H1 (cell line): ENCODE measurements around the gene IL31. TPM values are rescaled to one million over a fixed set of nuclear protein-coding genes. Genes with fewer than 3 reads are reported as not detected.

ENCODE experiments used
- ASH2L ChIP-seq: fragments of 200-600, 300-600 bp; sonication (generic); IDR thresholded peaks from one replicate; pipeline ENCODE4 v1.7.1; 2017; ENCODE audit warnings: low read length
- EZH2 ChIP-seq: fragments of 200-600 bp; sonication (generic); IDR thresholded peaks from 2 replicates; pipeline ENCODE4 v1.7.1; 2012; ENCODE audit warnings: low read depth, mild to moderate bottlenecking, moderate library complexity, low read length, inconsistent platforms; ENCODE audit not compliant: severe bottlenecking
- GABPA ChIP-seq: IDR thresholded peaks from 2 replicates; pipeline ENCODE4 v1.6.1; 2011; ENCODE audit warnings: mild to moderate bottlenecking, low read length, moderate library complexity, borderline replicate concordance; ENCODE audit not compliant: insufficient read depth
- KDM1A ChIP-seq: fragments of 200-600, 300-600 bp; sonication (generic); IDR thresholded peaks from 2 replicates; pipeline ENCODE4 v1.7.1; 2016; ENCODE audit warnings: mild to moderate bottlenecking, low read length, borderline replicate concordance
- POLR2A ChIP-seq, 2 experiments: IDR thresholded peaks; 1 replicate in 1 of 2; 2 replicates in 1 of 2; pipeline ENCODE4 v1.6.1; 2011; ENCODE audit warnings: low read depth in 2 of 2, low read length in 2 of 2, mild to moderate bottlenecking in 2 of 2; ENCODE audit errors: control extremely low read depth in 1 of 2
- SP2 ChIP-seq: IDR thresholded peaks from 2 replicates; pipeline ENCODE4 v1.6.1; 2012; ENCODE audit warnings: mild to moderate bottlenecking, low read length, inconsistent platforms
- polyA plus RNA-seq, 7 experiments: library from polyadenylated mRNA; depleted of rRNA in 3 of 7; stranded (reverse) in 5 of 7; unstranded in 2 of 7; fragments of >200 nt in 5 of 7; fragments of 200-250 nt in 2 of 7; gene quantifications; 1 replicate in 5 of 7; 2 replicates in 1 of 7; 4 replicates in 1 of 7; pipeline versions ENCODE4 v1.2.1 to v1.2.3, GENCODE V29; 2011 to 2013; ENCODE audit warnings: missing spikeins in 2 of 7, mixed read lengths in 2 of 7
- total RNA-seq: library from RNA; stranded (reverse); fragmentation: NEBNext Ultra II Directional; extraction: Animal tissue kit (Norgen Biotek cat#: 25700); gene quantifications from 2 replicates; pipeline ENCODE4 v1.2.1, GENCODE V29; 2021

Gene IL31
- total and polyA plus RNA-seq, 2 of the 8 experiments (the other 6 are each of a cell fraction or from before 2014, with no cell fraction given): not detected

GRCh38 chr12:122129131-122129530 lies 44.9 kb downstream of the IL31 start (continued):
- no peak for TF ChIP-seq KDM1A
- no peak for TF ChIP-seq GABPA
- TF ChIP-seq POLR2A (IDR thresholded peaks at IDR 0.05; ENCODE audit: control extremely low read depth in 1 of 2, low read depth in 2 of 2, low read length in 2 of 2): no peak
- TF ChIP-seq ASH2L: no peak
- TF ChIP-seq SP2: no peak
- TF ChIP-seq EZH2: no peak
